HG03025 (cell line): Measurements from ENCODE around the gene R3HDM2.
"Not testable (repeated sequence)": the region's sequence is repeated elsewhere in the genome, so short reads cannot be mapped to it uniquely, and the experiment has no call there.

Experiments used
- ATAC-seq: cut with Tn5 transposase; IDR thresholded peaks from one replicate; pipeline ENCODE4 v1.9.1; 2021; ENCODE audit warnings: mild to moderate bottlenecking, moderate library complexity; ENCODE audit not compliant: unreplicated experiment, low FRiP score

R3HDM2 gene

GRCh38 chr12:57278465-57279381 lies 152.1 kb downstream of the R3HDM2 start:
- no peak for ATAC-seq

- ATAC-seq: no peak
Measured at GRCh38 chr12:57276935-57277563, 153.8 kb downstream of the R3HDM2 start.

- not testable (repeated sequence) for ATAC-seq
Measured at GRCh38 chr12:57276233-57276632, 154.6 kb downstream of the R3HDM2 start.

- ATAC-seq: no peak
Measured at GRCh38 chr12:57273516-57273915, 157.3 kb downstream of the R3HDM2 start.

GRCh38 chr12:57272337-57273151 lies 158.3 kb downstream of the R3HDM2 start:
- no peak for ATAC-seq

- ATAC-seq: no peak
Measured at GRCh38 chr12:57270966-57271470, 159.8 kb downstream of the R3HDM2 start.

GRCh38 chr12:57268264-57268663 lies 162.6 kb downstream of the R3HDM2 start:
- ATAC-seq: no peak

- no peak for ATAC-seq
Measured at GRCh38 chr12:57266681-57267080, 164.2 kb downstream of the R3HDM2 start.

- ATAC-seq: no peak
Measured at GRCh38 chr12:57263096-57263495, 167.7 kb downstream of the R3HDM2 start.

GRCh38 chr12:57262126-57262822 lies 168.6 kb downstream of the R3HDM2 start:
- ATAC-seq: no peak

GRCh38 chr12:57261428-57261865 lies 169.4 kb downstream of the R3HDM2 start:
- no peak for ATAC-seq

- ATAC-seq: no peak
Measured at GRCh38 chr12:57260366-57260765, 170.5 kb downstream of the R3HDM2 start.

- ATAC-seq: no peak
Measured at GRCh38 chr12:57258977-57259970, 171.6 kb downstream of the R3HDM2 start.

- ATAC-seq: no peak
Measured at GRCh38 chr12:57255916-57256315, 174.9 kb downstream of the R3HDM2 start.

GRCh38 chr12:57254506-57255280 lies 176.2 kb downstream of the R3HDM2 start:
- ATAC-seq: no peak

- ATAC-seq: no peak
Measured at GRCh38 chr12:57250956-57251355, 179.9 kb downstream of the R3HDM2 start, which contains the start of gene STAC3. Gene STAC3, minus strand, starts transcription at chr12:57251187. Its CDS starts 1,551 bp downstream, at chr12:57249636.

- no peak for ATAC-seq
Measured at GRCh38 chr12:57250541-57250940, 180.3 kb downstream of the R3HDM2 start.
